Neural cell (in vitro differentiated cells): ENCODE data around the gene PIK3CA. TPM values are rescaled to one million over a fixed set of nuclear protein-coding genes. Genes with fewer than 3 reads are reported as not detected.

Experiments used
- polyA plus RNA-seq: library from polyadenylated mRNA; depleted of rRNA; stranded (reverse); fragments of >200 nt; gene quantifications from 2 replicates; pipeline ENCODE4 v1.2.3, GENCODE V29; 2014
- small RNA-seq, 3 experiments: library from RNA; depleted of rRNA; stranded (forward); fragments of <200 nt; gene quantifications; one replicate each; pipeline ENCODE3, GENCODE V24; 2012

Gene PIK3CA
- polyA plus RNA-seq, 1 donor from 2014 or later = 15.2 TPM

Small RNAs within 50 kb of the gene (small RNA-seq; reads per million reads assigned to genes)
- gene RF00402 = 0 reads per million in 3 experiments

Other genes starting within 250 kb of the PIK3CA start
- gene ZMAT3, start 76.5 kb upstream of the PIK3CA start, polyA plus RNA-seq = 3.1 and 3.9 TPM in 2 replicates
- 0.16 TPM in 1 of 2 replicates, not detected in the other for gene KCNMB3, start 102.8 kb downstream of the PIK3CA start, polyA plus RNA-seq
- gene ZNF639, start 174.7 kb downstream of the PIK3CA start, polyA plus RNA-seq = 96.9 and 100 TPM in 2 replicates
- 64.3 and 78.8 TPM in 2 replicates for gene MFN1, start 199.4 kb downstream of the PIK3CA start, polyA plus RNA-seq